Retinal pigment epithelial cell (primary cell): Measurements from ENCODE around the gene TRAF2.
A peak's percentile ranks its signal among the peaks of the same experiment; 100 is the strongest.

ENCODE experiments used
- DNase-seq: peaks from one replicate; pipeline ENCODE4 v3.0.0-alpha.2; 2010; ENCODE audit warnings: low read depth
- H3K4me3 ChIP-seq: 2 replicates; pipeline ENCODE4 v1.5.1; 2011; ENCODE audit warnings: mild to moderate bottlenecking, low read length, control low read depth, moderate library complexity
- TF ChIP-seq, protein P1 (sequence below): conservative IDR thresholded peaks from 2 replicates; pipeline ENCODE4 v1.5.1; 2011; ENCODE audit warnings: low read depth, low read length, control low read depth, inconsistent platforms

The TRAF2 gene

DNA sequence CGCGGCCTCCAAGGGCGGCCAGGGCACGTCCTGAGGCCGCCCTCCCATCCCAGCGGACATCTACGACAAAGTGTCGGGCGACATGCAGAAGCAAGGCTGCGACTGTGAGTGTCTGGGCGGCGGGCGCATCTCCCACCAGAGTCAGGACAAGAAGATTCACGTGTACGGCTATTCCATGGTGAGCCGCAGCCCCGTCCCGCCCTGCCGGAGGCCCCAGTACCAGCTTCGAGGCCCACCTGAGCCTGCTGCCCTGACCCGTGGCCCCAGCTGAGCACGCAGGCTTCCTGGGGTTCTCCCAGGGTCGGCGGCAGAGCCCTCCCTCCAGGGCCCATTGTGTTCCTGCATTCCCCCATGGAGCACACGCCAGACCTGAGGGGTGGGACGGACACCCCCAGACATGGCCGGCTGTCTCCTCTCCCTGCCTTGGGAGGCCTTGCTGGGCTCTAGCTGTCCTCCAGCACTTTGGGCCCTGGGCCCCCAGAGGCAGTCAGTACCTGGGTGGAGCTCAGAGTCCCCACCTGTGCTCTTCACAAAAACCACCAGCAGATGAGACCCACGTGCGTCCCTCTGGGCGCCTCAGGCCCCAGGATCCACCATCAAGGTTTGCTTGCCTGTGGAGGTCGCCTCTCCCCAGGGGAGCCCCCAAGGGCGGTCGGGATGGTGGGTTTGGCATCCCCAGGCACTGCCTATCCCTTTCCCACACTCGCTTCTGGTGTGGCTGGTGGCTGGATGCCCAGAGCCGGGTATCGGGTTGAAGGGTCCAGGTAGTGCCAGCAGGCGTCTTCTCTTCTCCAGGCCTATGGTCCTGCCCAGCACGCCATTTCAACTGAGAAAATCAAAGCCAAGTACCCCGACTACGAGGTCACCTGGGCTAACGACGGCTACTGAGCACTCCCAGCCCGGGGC lies 36.1 kb upstream of the TRAF2 start:
- DNase-seq = no peak
- H3K4me3 ChIP-seq = peak overlapping the region; percentile 84
- TF ChIP-seq, protein P1, sequence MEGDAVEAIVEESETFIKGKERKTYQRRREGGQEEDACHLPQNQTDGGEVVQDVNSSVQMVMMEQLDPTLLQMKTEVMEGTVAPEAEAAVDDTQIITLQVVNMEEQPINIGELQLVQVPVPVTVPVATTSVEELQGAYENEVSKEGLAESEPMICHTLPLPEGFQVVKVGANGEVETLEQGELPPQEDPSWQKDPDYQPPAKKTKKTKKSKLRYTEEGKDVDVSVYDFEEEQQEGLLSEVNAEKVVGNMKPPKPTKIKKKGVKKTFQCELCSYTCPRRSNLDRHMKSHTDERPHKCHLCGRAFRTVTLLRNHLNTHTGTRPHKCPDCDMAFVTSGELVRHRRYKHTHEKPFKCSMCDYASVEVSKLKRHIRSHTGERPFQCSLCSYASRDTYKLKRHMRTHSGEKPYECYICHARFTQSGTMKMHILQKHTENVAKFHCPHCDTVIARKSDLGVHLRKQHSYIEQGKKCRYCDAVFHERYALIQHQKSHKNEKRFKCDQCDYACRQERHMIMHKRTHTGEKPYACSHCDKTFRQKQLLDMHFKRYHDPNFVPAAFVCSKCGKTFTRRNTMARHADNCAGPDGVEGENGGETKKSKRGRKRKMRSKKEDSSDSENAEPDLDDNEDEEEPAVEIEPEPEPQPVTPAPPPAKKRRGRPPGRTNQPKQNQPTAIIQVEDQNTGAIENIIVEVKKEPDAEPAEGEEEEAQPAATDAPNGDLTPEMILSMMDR = no peak

DNA sequence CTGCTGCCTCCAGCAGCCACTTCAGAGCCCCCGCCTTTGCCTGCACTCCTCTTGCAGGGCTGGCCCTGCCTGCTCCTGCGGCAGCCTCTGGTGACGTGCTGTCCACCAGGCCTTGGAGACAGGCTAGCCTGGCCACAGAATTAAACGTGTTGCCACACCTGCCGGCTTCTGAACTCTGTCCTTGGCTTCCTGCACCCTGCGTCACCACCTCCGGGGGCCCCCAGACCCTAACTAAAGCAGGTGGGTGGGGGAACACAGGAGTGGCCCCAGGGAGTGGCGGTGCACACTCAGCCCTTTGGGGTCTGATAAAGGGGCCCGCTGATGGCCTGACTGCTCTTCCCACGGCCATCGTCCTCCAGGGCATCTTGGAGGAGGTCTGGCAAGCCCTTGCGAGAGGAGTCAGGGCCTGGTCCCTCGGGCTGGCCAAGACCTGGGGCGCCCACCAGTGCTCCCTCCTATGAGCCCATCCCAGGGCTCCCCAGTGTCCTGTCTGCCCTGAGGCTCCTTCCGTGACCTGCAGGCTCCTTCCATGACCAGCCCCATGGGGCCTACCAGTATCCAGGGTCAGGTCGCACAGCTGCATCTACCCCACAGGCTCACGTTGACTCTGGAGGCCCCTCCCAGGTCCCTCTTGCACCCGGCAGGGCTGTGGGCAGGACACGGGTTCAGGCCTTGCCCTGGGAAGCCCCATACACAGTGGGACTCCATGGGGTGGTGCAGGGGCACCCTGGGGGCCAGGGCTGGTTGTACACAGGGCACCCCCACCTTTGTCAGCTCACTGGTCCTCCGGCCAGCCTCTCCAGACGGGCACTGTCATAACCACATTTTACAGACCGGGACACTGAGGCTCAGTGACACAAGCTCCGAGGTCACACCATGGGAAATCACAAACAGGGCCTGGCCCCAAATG lies 35.2 kb upstream of the TRAF2 start:
- no peak for DNase-seq
- no peak overlapping the region for H3K4me3 ChIP-seq
- TF ChIP-seq, protein P1 = no peak

DNA sequence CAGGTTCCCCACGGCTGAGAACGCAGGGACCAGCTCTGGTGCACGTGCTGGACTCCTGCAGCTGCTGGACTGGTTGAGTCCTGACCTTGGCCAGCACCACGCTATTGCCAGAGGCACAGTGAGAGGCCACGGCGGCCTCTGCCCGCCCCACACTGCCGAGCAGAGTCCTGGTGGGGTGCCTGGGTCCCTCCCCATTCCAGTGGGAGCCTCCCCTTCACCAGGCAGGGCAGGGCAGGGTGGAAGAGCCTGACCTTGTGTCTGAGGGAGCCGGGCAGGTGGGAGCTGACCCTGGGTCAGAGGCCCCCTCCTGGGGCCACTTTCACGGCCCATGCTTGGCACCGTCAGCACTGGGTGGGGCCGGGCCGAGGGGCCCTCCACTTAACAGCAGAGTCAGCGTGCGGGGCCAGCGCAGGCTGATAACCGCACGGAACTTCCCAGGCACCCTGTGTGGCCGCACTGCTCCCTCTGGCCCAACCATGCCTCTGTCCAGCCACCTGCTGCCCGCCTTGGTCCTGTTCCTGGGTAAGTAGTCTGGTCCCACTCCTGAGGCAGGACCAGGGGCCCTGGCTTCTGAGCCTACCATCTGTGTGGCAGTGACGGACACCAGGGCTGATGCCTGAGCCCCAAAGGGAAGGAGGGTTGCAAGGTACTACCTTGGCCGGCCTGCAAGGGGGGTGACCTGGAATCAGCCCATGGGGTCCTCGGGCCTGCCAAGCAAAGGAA lies 34.2 kb upstream of the TRAF2 start, which contains the start of gene MAMDC4:
Gene MAMDC4 (plus strand): TSS at position 406 of the 723 bp plus-strand sequence. CDS start 71 bp downstream, at position 477.
- DNase-seq = no peak
- no peak within 1 kb of the TSS for H3K4me3 ChIP-seq

DNA sequence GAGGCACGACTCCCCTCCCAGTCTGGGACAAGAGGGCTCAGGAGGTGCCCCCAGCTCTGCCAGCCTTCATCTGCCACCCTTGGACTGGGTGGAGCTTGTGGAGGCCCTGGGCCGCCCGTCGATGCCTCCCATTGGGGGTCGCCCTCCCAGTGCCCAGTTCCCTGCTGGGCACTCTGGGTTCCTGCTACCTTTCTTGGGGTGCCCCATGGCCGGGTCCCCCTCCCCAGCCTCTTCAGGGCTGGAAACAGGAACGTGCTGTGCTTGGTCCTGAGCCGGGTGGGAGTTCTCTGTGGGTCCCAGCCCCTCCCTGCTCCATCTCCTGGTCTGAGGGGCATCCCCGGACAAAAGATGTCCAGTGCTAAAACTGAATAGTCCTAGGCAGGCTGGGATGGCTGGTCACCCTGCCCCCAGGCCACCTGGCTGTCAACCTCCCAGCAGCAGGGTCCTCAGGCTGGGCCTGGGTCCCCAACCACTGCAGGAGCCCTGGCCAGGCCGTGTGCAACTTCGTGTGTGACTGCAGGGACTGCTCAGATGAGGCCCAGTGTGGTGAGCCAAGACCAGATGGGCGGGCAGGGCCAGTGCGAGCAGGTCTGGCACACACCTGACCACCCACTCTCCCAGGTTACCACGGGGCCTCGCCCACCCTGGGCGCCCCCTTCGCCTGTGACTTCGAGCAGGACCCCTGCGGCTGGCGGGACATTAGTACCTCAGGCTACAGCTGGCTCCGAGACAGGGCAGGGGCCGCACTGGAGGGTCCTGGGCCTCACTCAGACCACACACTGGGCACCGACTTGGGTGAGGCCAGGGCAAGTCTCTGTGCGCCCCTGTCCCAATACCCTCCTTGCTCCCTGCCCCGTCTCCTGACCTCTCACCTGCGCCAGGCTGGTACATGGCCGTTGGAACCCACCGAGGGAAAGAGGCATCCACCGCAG lies 33.4 kb upstream of the TRAF2 start:
- TF ChIP-seq, protein P1 = no peak
- H3K4me3 ChIP-seq = no peak overlapping the region
- DNase-seq = no peak

More for the DNA sequence above, 34.2 kb upstream of the TRAF2 start, which contains the start of gene MAMDC4:
- TF ChIP-seq, protein P1 = no peak

DNA sequence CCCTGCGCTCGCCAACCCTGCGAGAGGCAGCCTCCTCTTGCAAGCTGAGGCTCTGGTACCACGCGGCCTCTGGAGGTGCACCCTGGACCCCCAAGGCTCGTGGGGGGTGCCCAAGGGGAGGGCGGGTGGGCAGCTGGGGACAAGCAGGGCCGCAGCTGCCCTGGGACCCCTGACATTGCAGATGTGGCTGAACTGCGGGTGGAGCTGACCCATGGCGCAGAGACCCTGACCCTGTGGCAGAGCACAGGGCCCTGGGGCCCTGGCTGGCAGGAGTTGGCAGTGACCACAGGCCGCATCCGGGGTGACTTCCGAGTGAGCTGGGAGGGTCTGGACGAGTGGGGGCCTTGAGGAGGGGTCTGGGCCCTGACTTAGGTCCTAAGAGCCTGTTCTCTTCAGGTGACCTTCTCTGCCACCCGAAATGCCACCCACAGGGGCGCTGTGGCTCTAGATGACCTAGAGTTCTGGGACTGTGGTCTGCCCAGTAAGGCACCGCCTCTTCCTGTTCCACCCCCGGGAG lies 32.7 kb upstream of the TRAF2 start:
- TF ChIP-seq, protein P1 = no peak
- no peak for DNase-seq
- no peak overlapping the region for H3K4me3 ChIP-seq
